D721Med (cell line): ENCODE measurements around the gene SMAD6.

Source experiments
- DNase-seq: peaks from one replicate; pipeline ENCODE4 v3.0.0; 2011; ENCODE audit warnings: low spot score; ENCODE audit not compliant: insufficient read length
- FAIRE-seq: peaks from 2 replicates; lab custom pipeline; 2011; peaks lifted over from hg19 to GRCh38; lab: Jason Lieb, UNC
- TF ChIP-seq, protein P1 (sequence below): IDR thresholded peaks from 2 replicates; pipeline ENCODE4 v1.5.1; 2012; ENCODE audit warnings: mild to moderate bottlenecking, control low read depth; ENCODE audit not compliant: insufficient read depth; ENCODE audit errors: missing control alignments

The SMAD6 gene

DNA sequence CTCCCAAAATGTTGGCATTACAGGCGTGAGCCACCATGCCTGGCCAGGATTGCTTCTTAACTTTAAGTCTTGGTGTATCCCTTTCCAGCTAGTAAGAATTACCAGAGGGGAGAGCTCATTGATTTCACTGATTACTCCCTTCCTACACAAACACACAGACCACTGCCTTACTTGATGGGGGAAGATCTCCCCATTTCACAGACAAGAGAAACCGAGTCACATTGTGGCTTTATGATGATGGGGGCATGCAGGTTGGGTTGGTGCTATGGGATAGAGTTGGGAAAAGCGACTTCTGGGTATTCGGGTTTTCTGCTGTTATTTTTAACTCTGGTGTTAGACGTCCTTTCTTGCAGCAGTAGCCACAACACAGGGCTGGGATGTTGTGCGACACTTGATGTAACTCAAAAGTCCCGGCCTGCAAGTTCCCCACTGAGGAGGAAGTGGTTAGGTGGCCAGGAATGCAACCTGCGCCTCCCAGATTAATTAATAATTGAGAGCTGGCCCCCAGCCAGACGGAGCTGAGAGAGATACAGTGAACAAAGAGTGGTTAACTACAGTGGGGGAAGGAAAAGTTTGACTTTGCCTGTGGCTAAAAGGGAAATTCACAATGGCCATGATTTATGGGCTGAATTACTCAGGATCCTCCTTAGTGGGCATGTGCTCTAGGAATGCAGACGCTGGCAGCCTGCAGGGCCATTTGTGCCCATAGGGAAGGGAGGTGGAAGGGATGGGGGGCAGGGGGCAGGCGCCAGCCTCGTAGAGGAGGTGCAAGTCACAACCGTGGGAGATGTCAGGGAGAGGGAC lies 63.6 kb downstream of the SMAD6 start:
- DNase-seq (no peak), FAIRE-seq (no peak)
- TF ChIP-seq, protein P1, sequence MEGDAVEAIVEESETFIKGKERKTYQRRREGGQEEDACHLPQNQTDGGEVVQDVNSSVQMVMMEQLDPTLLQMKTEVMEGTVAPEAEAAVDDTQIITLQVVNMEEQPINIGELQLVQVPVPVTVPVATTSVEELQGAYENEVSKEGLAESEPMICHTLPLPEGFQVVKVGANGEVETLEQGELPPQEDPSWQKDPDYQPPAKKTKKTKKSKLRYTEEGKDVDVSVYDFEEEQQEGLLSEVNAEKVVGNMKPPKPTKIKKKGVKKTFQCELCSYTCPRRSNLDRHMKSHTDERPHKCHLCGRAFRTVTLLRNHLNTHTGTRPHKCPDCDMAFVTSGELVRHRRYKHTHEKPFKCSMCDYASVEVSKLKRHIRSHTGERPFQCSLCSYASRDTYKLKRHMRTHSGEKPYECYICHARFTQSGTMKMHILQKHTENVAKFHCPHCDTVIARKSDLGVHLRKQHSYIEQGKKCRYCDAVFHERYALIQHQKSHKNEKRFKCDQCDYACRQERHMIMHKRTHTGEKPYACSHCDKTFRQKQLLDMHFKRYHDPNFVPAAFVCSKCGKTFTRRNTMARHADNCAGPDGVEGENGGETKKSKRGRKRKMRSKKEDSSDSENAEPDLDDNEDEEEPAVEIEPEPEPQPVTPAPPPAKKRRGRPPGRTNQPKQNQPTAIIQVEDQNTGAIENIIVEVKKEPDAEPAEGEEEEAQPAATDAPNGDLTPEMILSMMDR, result no peak

DNA sequence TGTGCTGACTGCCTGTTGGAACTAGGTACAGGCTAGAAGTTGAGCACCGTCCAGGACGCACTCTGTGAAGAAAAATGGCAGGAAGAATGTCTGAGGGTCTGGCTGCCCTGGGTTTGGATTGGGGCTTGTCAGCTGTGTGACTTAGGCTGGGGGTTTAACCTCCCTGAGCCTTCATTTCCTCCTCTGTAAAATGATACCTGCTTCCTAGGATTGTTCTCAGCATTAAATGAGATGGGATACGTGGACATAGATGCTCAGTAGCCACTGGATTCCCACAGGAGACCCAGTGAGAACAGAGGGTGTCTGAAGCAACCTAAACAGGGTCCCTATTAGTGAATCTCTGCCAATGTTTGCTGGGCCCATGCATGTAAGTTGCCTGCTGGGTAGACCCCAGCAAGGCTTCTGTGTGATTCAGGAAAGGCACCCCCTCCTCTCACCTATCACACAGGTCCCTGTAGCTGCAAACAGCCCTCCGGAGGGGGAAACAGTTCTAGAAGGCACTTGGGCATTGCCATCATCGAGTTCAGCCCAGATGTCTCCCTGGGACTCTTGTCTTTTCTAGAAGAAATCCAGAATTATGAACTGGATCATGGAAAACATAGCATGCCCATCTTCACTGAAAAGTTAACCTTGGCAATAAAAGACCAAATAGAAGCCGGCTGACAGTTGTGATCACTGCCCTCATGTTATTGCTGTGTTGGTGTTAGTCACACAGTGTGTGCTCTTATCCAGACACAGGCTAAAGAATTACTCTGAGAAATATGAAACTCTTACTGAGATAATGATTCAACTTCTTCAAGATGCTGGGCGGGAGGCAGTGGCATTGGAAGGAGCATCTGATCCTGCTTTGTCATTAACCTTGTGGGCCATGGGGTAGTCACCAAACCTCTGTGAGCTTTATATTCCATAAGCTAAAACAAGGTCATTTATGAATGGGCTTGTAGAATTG lies 64.5 kb downstream of the SMAD6 start:
- TF ChIP-seq, protein P1, result no peak
- DNase-seq (no peak), FAIRE-seq (no peak)

DNA sequence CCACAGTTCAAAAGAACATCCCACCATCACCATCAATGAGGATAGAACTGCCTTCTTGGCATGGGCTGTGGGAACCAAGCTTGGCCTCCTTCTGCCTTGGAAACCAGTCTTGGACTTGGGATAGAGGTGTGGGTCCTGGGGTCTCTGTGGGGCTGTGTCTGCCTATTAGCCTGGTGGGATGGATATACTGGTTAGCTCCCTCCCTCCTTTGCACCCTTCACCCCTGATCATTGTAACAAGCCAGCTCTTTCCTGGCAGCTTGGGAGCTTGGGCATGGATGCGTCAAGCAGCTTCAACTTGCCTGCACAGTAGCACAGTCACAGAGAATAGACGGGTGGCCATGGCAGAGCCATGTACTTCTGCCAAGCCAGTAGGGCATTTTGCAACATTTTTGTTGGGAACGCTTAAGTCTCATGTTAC lies 65.2 kb downstream of the SMAD6 start:
- TF ChIP-seq, protein P1, result no peak
- FAIRE-seq (no peak), DNase-seq (no peak)

DNA sequence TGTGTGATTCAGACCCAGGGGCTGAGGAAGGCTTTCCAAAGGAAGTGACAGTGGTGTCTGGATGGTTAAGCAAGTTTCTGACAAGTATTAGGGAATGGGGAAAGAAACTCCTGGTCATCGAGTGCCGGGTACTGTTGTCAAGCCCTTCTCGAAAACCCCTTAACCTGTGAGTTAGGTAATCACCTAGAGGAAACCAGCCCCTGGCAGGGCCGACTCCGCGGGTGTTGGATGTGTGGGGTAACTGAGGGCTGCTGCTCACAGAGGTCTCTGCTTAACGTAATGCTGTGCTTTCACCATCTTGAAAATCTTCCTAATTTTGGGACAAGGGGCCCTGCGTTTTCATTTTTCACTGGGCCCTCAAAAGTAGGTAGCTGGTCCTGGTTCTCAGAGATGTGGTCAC lies 67.0 kb downstream of the SMAD6 start:
- FAIRE-seq (no peak), DNase-seq (no peak)
- TF ChIP-seq, protein P1, result no peak

DNA sequence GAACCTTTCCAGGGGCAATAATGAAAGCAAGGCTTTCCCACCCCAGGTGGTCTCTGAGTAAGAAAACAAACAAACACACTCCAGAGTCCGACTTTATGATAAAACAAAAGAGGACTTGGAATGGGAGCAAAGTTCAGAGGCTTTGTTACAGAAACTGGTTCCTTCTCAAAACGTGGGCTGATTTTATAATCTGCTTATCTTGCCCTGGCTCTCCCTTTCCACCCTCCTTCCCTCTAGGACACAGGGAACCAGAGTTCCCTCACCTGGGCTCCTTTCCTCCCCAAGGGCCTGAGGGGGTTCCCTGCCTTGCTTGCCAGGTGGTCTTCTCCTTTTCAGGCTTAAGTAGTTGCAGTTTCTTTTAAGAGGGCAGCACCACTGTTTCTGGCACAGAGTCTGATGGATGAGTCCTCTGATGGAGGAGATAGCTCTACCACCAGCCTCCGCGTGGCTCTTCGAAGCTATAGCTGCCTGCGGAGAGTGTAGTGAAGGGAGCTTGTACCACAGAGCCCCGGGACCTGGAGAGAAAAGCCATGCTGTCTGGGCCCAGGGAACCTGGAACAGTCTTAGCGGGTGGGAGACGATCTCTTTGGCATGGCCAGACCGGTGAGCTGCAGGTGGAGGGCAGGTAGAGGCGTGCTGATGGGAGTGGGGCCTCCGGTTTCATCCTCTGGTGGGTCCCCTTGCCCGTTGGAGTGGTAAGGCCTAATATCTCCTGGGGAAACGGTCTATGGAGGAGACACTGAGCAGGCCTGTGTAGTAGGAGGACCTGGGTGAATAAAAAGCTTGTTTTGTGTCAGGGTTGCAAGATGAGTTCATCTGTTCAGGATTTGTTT lies 68.7 kb downstream of the SMAD6 start:
- TF ChIP-seq, protein P1, result no peak
- no peak for FAIRE-seq
- no peak for DNase-seq

DNA sequence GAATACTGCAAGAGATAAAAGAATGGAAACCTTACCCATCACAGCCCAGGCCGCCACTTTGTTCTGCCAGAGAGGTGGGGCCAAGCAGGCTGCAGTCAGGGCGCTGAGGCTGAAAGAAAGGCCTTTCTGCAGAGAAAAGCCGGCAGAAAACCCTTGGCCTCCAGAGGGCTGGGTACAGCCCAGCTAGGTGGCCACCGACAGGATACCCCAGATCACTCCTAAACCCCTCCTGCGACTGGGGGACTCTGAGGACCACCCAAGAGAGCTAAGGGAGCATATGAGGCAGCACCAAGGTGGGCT lies 69.3 kb downstream of the SMAD6 start:
- DNase-seq (no peak), FAIRE-seq (no peak)
- TF ChIP-seq, protein P1, result no peak
